Cardiac muscle cell (in vitro differentiated cells and primary cell): ENCODE measurements around the gene NEO1. TPM values are rescaled to one million over a fixed set of nuclear protein-coding genes. Genes with fewer than 3 reads are reported as not detected.
A peak's percentile ranks its signal among the peaks of the same experiment; 100 is the strongest.

ENCODE experiments used
- DNase-seq, 2 donors: peaks; one replicate each; pipeline versions ENCODE4 v3.0.0 to v3.0.0-alpha.2; 2010 to 2017; ENCODE audit warnings: low read depth in 1 of 2, low spot score in 1 of 2
- H3K27ac ChIP-seq: fragments of 200-600 bp; sonication (generic); 2 replicates; pipeline ENCODE4 v1.5.1; 2016
- H3K27me3 ChIP-seq: fragments of 200-600 bp; sonication (generic); 2 replicates; pipeline ENCODE4 v1.6.0; 2016; ENCODE audit warnings: control low read depth
- H3K36me3 ChIP-seq: fragments of 200-600 bp; sonication (generic); 2 replicates; pipeline ENCODE4 v1.5.1; 2016; ENCODE audit warnings: control low read depth
- H3K4me1 ChIP-seq: fragments of 200-600 bp; sonication (generic); 2 replicates; pipeline ENCODE4 v1.8.1; 2017; ENCODE audit warnings: low read depth, mild to moderate bottlenecking, mixed run types
- H3K4me3 ChIP-seq: fragments of 200-600 bp; sonication (generic); 2 replicates; pipeline ENCODE4 v1.5.1; 2016; ENCODE audit warnings: mild to moderate bottlenecking
- H3K9me3 ChIP-seq: fragments of 200-600 bp; sonication (generic); 2 replicates; pipeline ENCODE4 v1.5.1; 2017; ENCODE audit warnings: low read depth, mild to moderate bottlenecking, control low read depth
- polyA plus RNA-seq: library from polyadenylated mRNA; unstranded; fragments of >200 nt; fragmentation: Nextera tagmentation; extraction: Ambion mirVana; gene quantifications from 2 replicates; pipeline ENCODE4 v1.2.1, GENCODE V29; 2016
- total RNA-seq: library from RNA; depleted of rRNA; stranded (reverse); fragments of >200 nt; gene quantifications from 2 replicates; pipeline ENCODE4 v1.2.3, GENCODE V29; 2016
- TF ChIP-seq, protein P1 (sequence below): IDR thresholded peaks from 2 replicates; pipeline ENCODE4 v1.5.1; 2012; ENCODE audit warnings: low read depth, mild to moderate bottlenecking, low read length

NEO1 gene
- total and polyA plus RNA-seq, 2 experiments from 2014 or later: 12.9 to 37.4 TPM

DNA sequence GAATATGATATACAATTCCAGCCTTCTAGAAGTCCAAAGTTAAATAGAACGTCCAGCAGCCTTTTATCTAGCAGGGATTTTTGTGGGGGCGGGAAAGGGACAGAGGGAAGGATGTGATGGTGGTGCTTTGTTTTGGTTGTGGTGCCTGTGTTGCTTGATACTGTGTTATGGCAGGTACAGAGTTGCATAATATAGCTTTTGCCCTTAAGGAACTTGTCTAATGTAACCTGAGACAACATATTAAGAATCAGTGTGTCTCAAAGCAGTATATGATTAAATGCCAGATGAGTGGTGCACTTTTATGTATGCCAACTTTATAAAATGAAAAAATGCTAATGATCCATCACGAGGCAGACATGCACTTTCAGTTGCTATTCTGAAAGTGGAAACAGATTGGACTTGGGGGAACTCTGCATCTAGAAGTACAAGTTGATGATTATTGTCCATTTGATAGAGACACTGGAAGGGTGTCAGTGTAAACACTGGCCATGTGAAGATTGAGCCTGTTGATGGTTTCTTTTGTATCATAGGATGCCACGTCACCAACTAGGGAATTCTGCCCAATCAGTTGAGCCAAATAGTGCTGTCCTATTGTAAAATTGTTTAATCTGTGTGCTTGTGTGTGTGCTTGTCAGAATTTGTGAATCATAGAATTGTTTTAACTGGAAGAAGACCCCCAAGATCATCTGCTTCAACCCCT lies 23.0 kb downstream of the NEO1 start:
- TF ChIP-seq, protein P1, sequence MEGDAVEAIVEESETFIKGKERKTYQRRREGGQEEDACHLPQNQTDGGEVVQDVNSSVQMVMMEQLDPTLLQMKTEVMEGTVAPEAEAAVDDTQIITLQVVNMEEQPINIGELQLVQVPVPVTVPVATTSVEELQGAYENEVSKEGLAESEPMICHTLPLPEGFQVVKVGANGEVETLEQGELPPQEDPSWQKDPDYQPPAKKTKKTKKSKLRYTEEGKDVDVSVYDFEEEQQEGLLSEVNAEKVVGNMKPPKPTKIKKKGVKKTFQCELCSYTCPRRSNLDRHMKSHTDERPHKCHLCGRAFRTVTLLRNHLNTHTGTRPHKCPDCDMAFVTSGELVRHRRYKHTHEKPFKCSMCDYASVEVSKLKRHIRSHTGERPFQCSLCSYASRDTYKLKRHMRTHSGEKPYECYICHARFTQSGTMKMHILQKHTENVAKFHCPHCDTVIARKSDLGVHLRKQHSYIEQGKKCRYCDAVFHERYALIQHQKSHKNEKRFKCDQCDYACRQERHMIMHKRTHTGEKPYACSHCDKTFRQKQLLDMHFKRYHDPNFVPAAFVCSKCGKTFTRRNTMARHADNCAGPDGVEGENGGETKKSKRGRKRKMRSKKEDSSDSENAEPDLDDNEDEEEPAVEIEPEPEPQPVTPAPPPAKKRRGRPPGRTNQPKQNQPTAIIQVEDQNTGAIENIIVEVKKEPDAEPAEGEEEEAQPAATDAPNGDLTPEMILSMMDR: no peak
- no peak for DNase-seq
- no peaks in the 10 kb centered on the region for H3K9me3 ChIP-seq
- H3K27ac ChIP-seq: no peak overlapping the region
- no peaks in the 10 kb centered on the region for H3K36me3 ChIP-seq
- H3K27me3 ChIP-seq: no peaks in the 10 kb centered on the region
- no peaks in the 10 kb centered on the region for H3K4me1 ChIP-seq
- H3K4me3 ChIP-seq: no peak overlapping the region

DNA sequence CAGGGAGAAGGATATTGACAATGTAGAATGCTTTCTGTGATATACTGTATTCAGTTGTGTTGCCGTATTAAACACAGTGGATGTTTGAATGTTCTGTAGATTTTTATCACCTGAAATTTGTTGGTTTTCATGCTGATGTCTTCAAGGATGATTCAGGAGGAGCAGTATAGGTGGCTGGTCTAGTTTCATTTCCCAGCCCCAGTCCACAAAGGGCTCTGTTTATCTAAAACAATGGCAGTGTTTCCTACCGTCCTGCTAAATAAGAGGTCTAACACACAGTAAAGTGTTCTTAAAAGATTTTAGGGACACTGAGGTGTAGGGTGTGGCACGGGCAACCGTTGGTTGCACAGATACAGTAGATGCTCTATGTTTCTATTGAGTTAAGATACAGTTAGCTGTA lies 26.0 kb downstream of the NEO1 start:
- no peak for DNase-seq
- no peak overlapping the region for H3K4me3 ChIP-seq
- H3K27ac ChIP-seq: no peak overlapping the region
- H3K4me1 ChIP-seq: peaks cover 8% of the 10 kb centered on the region
- TF ChIP-seq, protein P1: no peak
- H3K9me3 ChIP-seq: no peaks in the 10 kb centered on the region
- H3K36me3 ChIP-seq: no peaks in the 10 kb centered on the region
- no peaks in the 10 kb centered on the region for H3K27me3 ChIP-seq

DNA sequence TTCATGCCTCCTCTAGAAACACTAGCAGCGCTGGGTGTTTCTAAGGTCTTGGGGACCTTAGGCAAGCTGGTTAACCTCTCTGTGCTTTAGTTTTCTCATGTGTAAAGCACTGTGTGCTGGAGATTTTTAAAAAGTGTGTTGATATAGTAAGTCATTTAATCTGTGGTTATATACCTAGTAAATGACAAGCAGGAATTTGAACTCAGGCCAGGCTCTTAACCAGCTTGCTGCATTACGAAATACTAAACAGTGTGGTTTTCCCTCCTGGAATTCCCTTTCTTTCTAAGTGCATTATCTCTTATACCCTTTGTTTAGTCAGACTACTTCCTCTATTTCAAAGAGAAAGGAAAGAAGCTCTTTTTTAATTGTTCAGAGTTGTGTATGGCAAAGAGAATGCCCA lies 26.5 kb downstream of the NEO1 start:
- peak in 1 of 2 donors; percentile 93 for DNase-seq
- Histone ChIP-seq H3K4me1 (peaks cover 8% of the 10 kb centered on the region), H3K4me3 (no peak overlapping the region), H3K9me3 (no peaks in the 10 kb centered on the region), H3K36me3 (no peaks in the 10 kb centered on the region), H3K27ac (no peak overlapping the region), H3K27me3 (no peaks in the 10 kb centered on the region)
- TF ChIP-seq, protein P1: no peak

DNA sequence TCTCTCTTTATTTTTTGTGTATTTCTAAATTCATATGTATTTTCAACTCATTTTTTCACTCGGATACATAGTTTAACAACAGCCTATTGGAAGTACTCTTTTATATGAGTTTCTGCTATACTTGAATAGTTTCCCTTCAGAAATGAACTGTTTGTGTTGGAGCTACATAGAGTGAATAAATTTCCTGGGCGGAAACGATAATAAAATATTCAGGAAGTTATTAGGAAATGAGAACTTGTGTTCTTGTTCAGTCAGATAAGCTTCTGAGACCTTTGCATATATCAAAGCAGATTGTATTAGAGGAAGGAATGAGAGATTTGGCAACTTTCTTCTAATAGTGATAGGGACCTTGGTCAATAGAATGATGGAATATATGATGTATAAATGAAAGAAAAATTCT lies 27.3 kb downstream of the NEO1 start:
- TF ChIP-seq, protein P1: no peak
- peak in 1 of 2 donors; percentile 30 for DNase-seq
- H3K4me1 ChIP-seq: peaks cover 8% of the 10 kb centered on the region
- no peak overlapping the region for H3K27ac ChIP-seq
- H3K27me3 ChIP-seq: no peaks in the 10 kb centered on the region
- no peak overlapping the region for H3K4me3 ChIP-seq
- H3K36me3 ChIP-seq: no peaks in the 10 kb centered on the region
- no peaks in the 10 kb centered on the region for H3K9me3 ChIP-seq

DNA sequence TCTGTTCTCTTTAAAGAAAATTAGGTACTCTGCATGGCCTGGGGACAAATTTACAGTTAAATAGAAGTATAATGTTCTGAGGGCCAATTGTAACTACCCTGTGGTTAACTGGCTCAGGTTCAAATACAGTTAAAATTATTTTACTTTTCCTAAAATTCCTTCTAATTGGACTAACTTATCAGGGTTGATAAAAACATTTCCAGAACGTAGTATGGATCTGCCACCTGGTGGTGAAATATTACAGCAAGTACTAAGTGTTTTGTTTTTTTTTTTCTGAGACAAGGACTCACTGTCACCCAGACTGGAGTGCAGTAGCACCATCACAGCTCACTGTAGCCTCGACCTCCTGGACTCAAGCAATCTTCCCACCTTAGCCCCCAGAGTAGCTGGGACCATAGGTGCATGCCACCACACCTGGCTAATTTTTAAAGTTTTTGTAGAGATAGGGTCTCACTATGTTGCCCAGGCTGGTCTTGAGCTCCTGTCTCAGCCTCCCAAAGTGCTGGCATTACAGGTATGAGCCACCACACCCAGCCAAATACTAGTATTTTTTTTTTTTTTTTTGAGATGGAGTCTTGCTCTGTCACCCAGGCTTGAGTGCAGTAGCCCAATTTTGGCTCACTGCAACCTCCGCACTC lies 29.2 kb downstream of the NEO1 start:
- Histone ChIP-seq H3K4me3 (no peak overlapping the region), H3K27me3 (no peaks in the 10 kb centered on the region), H3K36me3 (no peaks in the 10 kb centered on the region), H3K27ac (no peak overlapping the region), H3K9me3 (no peaks in the 10 kb centered on the region), H3K4me1 (peaks cover 8% of the 10 kb centered on the region)
- TF ChIP-seq, protein P1: peak; percentile 60
- DNase-seq: peak; percentile 59 to 79
